KMS-11 (cell line): Measurements from ENCODE around the gene LEMD2.

ENCODE experiments used
- H2AFZ ChIP-seq: fragments of 200-600 bp; sonication (generic); 2 replicates; pipeline ENCODE4 v1.6.1; 2016; ENCODE audit warnings: antibody characterized with exemption, mixed run types, low read depth
- H3K27ac ChIP-seq: fragments of 200-600 bp; sonication (generic); 2 replicates; pipeline ENCODE4 v1.6.1; 2016; ENCODE audit warnings: mild to moderate bottlenecking, mixed run types
- H3K27me3 ChIP-seq: fragments of 200-600 bp; sonication (generic); 2 replicates; pipeline ENCODE4 v1.6.1; 2017; ENCODE audit warnings: mild to moderate bottlenecking, low read depth, mixed run types, moderate library complexity; ENCODE audit not compliant: insufficient read depth
- H3K36me3 ChIP-seq: fragments of 200-600 bp; sonication (generic); 2 replicates; pipeline ENCODE4 v1.6.1; 2017; ENCODE audit warnings: mild to moderate bottlenecking, mixed run types; ENCODE audit not compliant: insufficient read depth
- H3K4me1 ChIP-seq: fragments of 200-600 bp; sonication (generic); 2 replicates; pipeline ENCODE4 v1.6.1; 2016; ENCODE audit warnings: mild to moderate bottlenecking, low read depth, mixed run types; ENCODE audit not compliant: poor library complexity, severe bottlenecking
- H3K4me2 ChIP-seq: fragments of 200-600 bp; sonication (generic); 2 replicates; pipeline ENCODE4 v1.7.0; 2016; ENCODE audit warnings: mild to moderate bottlenecking, mixed run types
- H3K4me3 ChIP-seq: fragments of 200-600 bp; sonication (generic); IDR thresholded peaks from 2 replicates; pipeline ENCODE4 v1.6.1; 2017; ENCODE audit warnings: low read depth, low read length, mixed read lengths; ENCODE audit not compliant: insufficient read depth
- H3K79me2 ChIP-seq: fragments of 200-600 bp; sonication (generic); 2 replicates; pipeline ENCODE4 v1.6.1; 2016; ENCODE audit warnings: low read depth, mixed run types; ENCODE audit not compliant: insufficient read depth
- H3K9ac ChIP-seq: fragments of 200-600 bp; sonication (generic); 2 replicates; pipeline ENCODE4 v1.6.1; 2016; ENCODE audit warnings: mild to moderate bottlenecking, mixed run types
- H4K20me1 ChIP-seq: fragments of 200-600 bp; sonication (generic); 2 replicates; pipeline ENCODE4 v1.6.1; 2016; ENCODE audit warnings: mild to moderate bottlenecking, mixed run types; ENCODE audit not compliant: insufficient read depth
- CTCF ChIP-seq: fragments of 200-600 bp; sonication (generic); conservative IDR thresholded peaks from 2 replicates; pipeline ENCODE4 v1.6.1; 2017; ENCODE audit warnings: low read depth, mild to moderate bottlenecking, antibody characterized with exemption, low read length, moderate library complexity, mixed read lengths

LEMD2 gene

DNA sequence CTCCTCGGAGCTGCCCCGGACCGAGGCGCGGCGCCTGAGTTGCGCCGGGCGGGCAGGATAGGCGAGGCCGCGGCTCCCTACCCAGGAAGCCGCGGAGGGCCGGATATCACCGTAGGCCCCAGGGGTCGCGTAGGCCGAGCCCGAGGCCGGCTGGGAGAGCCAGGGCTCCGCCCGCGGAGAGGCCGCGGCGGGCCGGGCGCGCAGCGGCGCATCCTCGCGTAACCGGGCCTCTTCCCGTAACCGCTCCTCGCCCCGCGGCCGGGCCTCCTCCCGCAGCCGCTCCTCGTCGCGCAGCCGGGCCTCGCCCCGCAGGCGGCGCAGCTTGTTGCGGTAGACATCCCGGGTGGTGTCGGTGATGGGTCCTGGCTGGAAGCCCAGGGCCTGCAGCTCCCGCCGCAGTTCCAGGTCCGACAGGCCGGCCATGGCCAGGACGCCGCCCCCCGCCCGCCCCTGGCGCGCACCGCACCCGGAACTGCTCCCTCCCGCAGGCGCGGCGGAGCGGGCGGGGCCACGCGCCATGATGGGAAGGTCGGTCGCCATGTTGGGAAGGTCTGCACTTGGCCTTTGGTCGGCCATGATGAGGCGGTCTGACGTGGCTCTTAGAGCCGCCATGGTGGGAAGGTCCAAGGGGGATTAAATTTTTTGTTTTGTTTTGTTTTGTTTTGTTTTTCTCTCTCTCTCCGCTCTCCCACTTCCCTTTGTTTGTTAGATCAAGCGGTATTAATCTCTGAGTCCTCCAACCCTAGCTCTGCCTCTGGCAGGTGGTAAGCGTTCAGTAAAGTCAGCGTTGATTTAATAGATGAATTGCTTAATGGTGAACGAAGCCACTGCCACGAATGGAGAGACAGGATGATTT is at the start of gene LEMD2:
Gene LEMD2, minus strand, starts transcription at position 437 of the 856 bp plus-strand sequence. Its CDS starts 14 bp downstream, at position 423.
- Histone ChIP-seq H3K4me2 (peak within 1 kb of the TSS; percentile 82), H3K36me3 (no peaks in the 10 kb centered on the region), H3K4me3 (no peak within 1 kb of the TSS), H3K27ac (peak within 1 kb of the TSS; percentile 60), H2AFZ (peak within 1 kb of the TSS; percentile 68), H3K79me2 (peaks cover 12% of the 10 kb centered on the region; the same call in 1 of the 2 replicates), H4K20me1 (no peaks in the 10 kb centered on the region), H3K27me3 (peaks cover 29% of the 10 kb centered on the region; the same call in 1 of the 2 replicates), H3K4me1 (peaks cover 13% of the 10 kb centered on the region), H3K9ac (peak within 1 kb of the TSS; percentile 85)
- no peak for TF ChIP-seq CTCF

DNA sequence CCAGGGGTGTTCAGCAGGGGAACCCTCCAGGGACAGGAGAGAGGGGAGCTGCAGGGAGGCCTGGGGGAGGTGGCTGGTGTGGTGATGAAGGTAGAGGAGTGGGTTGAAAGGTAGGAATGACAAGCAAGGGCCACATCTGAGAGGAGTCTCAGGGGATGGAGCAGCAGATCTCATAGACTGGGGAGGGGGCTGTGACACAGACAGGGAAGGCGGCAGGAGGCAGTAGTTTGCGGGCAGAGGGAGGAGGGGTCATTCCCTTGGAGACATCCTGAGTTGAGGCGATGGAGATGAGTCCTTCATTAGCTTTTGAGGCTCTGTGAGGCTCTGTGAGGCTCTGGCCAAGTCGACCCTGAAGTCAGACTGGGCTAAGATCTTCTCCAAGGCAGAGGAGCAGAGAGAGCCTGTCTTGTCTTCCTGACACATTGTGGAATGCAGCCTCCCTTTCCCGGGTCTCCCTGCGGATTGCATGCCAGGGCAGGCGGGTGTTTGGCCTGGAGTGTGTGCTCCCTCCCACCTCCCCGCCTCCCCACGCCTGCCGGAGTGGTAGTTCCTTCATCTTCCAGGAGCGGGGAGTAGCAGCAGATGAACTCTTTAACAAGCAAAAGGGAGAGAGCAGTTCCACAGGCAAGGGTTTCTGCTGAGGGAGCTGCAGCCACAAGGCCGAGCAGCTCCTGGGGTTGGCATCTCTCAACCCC is 49.2 kb upstream of the LEMD2 start:
- Histone ChIP-seq H3K4me3 (no peak overlapping the region), H3K27me3 (peaks cover 63% of the 10 kb centered on the region; the same call in 1 of the 2 replicates), H2AFZ (no peak overlapping the region), H3K27ac (no peak overlapping the region), H3K4me1 (no peaks in the 10 kb centered on the region), H3K9ac (no peak overlapping the region), H3K79me2 (no peaks in the 10 kb centered on the region), H3K36me3 (no peaks in the 10 kb centered on the region), H4K20me1 (no peaks in the 10 kb centered on the region), H3K4me2 (no peak overlapping the region)
- no peak for TF ChIP-seq CTCF

DNA sequence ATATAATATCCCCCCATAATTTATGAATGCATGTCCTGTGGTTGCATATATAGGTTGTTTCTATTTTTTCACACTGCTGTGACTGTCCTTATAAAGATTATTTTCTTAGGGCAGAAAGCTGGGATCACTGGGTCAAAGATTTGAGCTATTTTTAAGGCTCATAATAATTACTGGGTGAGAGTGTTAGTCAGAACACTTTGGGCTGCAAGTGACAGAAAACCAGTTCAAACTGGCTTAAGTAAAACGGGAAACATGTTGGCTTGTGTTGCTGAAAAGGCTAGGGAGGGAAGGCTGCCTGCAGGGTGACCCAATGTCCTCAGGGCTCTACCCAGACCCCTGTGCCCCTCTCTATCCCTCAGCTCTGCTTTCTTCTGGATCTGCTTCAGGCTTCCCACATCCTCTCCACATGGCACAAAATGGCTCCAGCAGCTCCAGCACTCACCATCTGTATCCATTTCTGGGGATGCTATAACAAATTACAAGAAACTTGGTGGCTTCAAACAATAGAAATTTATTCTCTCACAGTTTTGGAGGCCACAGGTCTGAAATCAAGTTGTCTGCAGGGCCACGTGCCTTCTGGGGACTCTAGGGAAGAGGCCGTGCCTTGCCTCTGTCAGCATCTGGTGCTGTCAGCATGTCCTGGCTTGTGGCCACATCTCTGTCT is 48.0 kb upstream of the LEMD2 start:
- no peaks in the 10 kb centered on the region for H3K79me2 ChIP-seq
- no peak overlapping the region for H3K4me3 ChIP-seq
- H3K4me1 ChIP-seq: no peaks in the 10 kb centered on the region
- no peak overlapping the region for H3K4me2 ChIP-seq
- no peak overlapping the region for H2AFZ ChIP-seq
- H3K36me3 ChIP-seq: no peaks in the 10 kb centered on the region
- no peaks in the 10 kb centered on the region for H4K20me1 ChIP-seq
- H3K27me3 ChIP-seq: peaks cover 51% of the 10 kb centered on the region; the same call in 1 of the 2 replicates
- H3K9ac ChIP-seq: no peak overlapping the region
- no peak overlapping the region for H3K27ac ChIP-seq
- TF ChIP-seq CTCF: no peak
